A673 (cell line): ENCODE measurements around the gene C11orf21. TPM values are rescaled to one million over a fixed set of nuclear protein-coding genes. Genes with fewer than 3 reads are reported as not detected.

Source experiments
- BruUV-seq: library from RNA; stranded (reverse); fragments of 400-500 nt; replicated peaks from 2 replicates; lab custom pipeline; 2021; lab: Mats Ljungman, UMichigan
- CTCF ChIA-PET: fragments of 300-600 bp; sonication (Branson Sonifier 250); formaldehyde crosslinking; loops from one replicate; lab custom pipeline; 2022; ENCODE audit warnings: antibody characterized with exemption; lab: Charles Lee
- POLR2A ChIA-PET: fragments of 300-600 bp; sonication (Branson Sonifier 250); formaldehyde crosslinking; loops from one replicate; lab custom pipeline; 2022; ENCODE audit warnings: antibody characterized with exemption; ENCODE audit not compliant: low non-redundant PET; lab: Charles Lee
- DNase-seq: peaks from one replicate; pipeline ENCODE4 v3.0.0-alpha.2; 2015; ENCODE audit warnings: low spot score
- H3K27ac ChIP-seq: fragments of 200-600 bp; sonication (generic); 2 replicates; pipeline ENCODE4 v1.5.1; 2016; ENCODE audit warnings: mixed run types, low read depth, mild to moderate bottlenecking, mixed read lengths, antibody characterized with exemption, low read length; ENCODE audit not compliant: poor library complexity, severe bottlenecking
- H3K27me3 ChIP-seq: fragments of 200-600 bp; sonication (generic); replicated peaks from 2 replicates; pipeline ENCODE4 v1.6.1; 2017; ENCODE audit warnings: mixed run types, low read depth, mild to moderate bottlenecking, mixed read lengths, antibody characterized with exemption, low read length; ENCODE audit not compliant: insufficient read depth, poor library complexity
- H3K36me3 ChIP-seq: fragments of 200-600 bp; sonication (generic); 2 replicates; pipeline ENCODE4 v1.6.1; 2016; ENCODE audit warnings: mixed run types, mild to moderate bottlenecking, mixed read lengths, antibody characterized with exemption, low read length; ENCODE audit not compliant: insufficient read depth, poor library complexity, severe bottlenecking
- H3K4me1 ChIP-seq: fragments of 200-600 bp; sonication (generic); 2 replicates; pipeline ENCODE4 v1.6.1; 2017; ENCODE audit warnings: mixed run types, mild to moderate bottlenecking, mixed read lengths, antibody characterized with exemption, low read length; ENCODE audit not compliant: insufficient read depth, poor library complexity, severe bottlenecking
- H3K4me3 ChIP-seq: fragments of 200-600 bp; sonication (generic); 2 replicates; pipeline ENCODE4 v1.5.1; 2016; ENCODE audit warnings: low read depth, mixed run types, mild to moderate bottlenecking, mixed read lengths, low read length; ENCODE audit not compliant: poor library complexity, severe bottlenecking
- H3K9me3 ChIP-seq: fragments of 200-600 bp; sonication (generic); 2 replicates; pipeline ENCODE4 v1.6.1; 2016; ENCODE audit warnings: mixed run types, low read depth, mild to moderate bottlenecking, mixed read lengths, antibody characterized with exemption, low read length; ENCODE audit not compliant: poor library complexity, severe bottlenecking
- CTCF ChIP-seq: fragments of 300-800, 200-600 bp; sonication (generic); conservative IDR thresholded peaks from 2 replicates; pipeline ENCODE4 v1.5.1; 2017; ENCODE audit warnings: low read depth, mild to moderate bottlenecking, antibody characterized with exemption, low read length, moderate library complexity, mixed read lengths
- EZH2 ChIP-seq: fragments of 200-600 bp; sonication (generic); IDR thresholded peaks from 2 replicates; pipeline ENCODE4 v1.6.1; 2017; ENCODE audit warnings: borderline replicate concordance, low read depth, mild to moderate bottlenecking, mixed read lengths, antibody characterized with exemption, low read length; ENCODE audit not compliant: poor library complexity, severe bottlenecking
- intact Hi-C: fragments of 100-400 bp; cut with micrococcal nuclease; formaldehyde crosslinking; loops from one replicate; pipeline ENCODE4 v1.10.0; 2022; ENCODE audit not compliant: unreplicated experiment
- total RNA-seq: library from RNA; stranded (reverse); gene quantifications from 2 replicates; pipeline ENCODE4 v1.2.3, GENCODE V29; 2021

C11orf21 gene
- total RNA-seq, 1 experiment from 2014 or later = not detected

- TF ChIP-seq CTCF (no peak), EZH2 (no peak)
- BruUV-seq = no TSS peak
- DNase-seq = no peak
- CTCF ChIA-PET = no interaction called here
- no peaks in the 10 kb centered on the region for H3K9me3 ChIP-seq
- intact Hi-C loops = no loop called here
- no peaks in the 10 kb centered on the region for H3K36me3 ChIP-seq
- H3K4me3 ChIP-seq = no peak overlapping the region
- H3K27me3 ChIP-seq = peaks cover 69% of the 10 kb centered on the region
- POLR2A ChIA-PET = no interaction called here
- no peaks in the 10 kb centered on the region for H3K4me1 ChIP-seq
- H3K27ac ChIP-seq = no peak overlapping the region
Observed at GRCh38 chr11:2271327-2272227, 30.1 kb downstream of the C11orf21 start.

GRCh38 chr11:2271077-2271326 lies 30.7 kb downstream of the C11orf21 start:
- POLR2A ChIA-PET = no interaction called here
- Histone ChIP-seq H3K9me3 (no peaks in the 10 kb centered on the region), H3K4me1 (no peaks in the 10 kb centered on the region), H3K27me3 (peaks cover 69% of the 10 kb centered on the region), H3K36me3 (no peaks in the 10 kb centered on the region), H3K4me3 (no peak overlapping the region), H3K27ac (no peak overlapping the region)
- BruUV-seq = no TSS peak
- no peak for DNase-seq
- intact Hi-C loops = no loop called here
- CTCF ChIA-PET = no interaction called here
- no peak for TF ChIP-seq EZH2
- no peak for TF ChIP-seq CTCF

- Histone ChIP-seq H3K36me3 (no peaks in the 10 kb centered on the region), H3K9me3 (no peaks in the 10 kb centered on the region), H3K27me3 (peaks cover 69% of the 10 kb centered on the region), H3K27ac (no peak within 1 kb of the TSS), H3K4me3 (no peak within 1 kb of the TSS), H3K4me1 (no peaks in the 10 kb centered on the region)
- TF ChIP-seq CTCF (no peak), EZH2 (peak; percentile 54)
- intact Hi-C loops = no loop called here
- BruUV-seq = no TSS peak
- ChIA-PET POLR2A (no interaction called here), CTCF (no interaction called here)
- DNase-seq = no peak
Observed at GRCh38 chr11:2270322-2271076, 31.2 kb downstream of the C11orf21 start, which contains the start of gene ASCL2. TSS of gene ASCL2 (minus strand) at chr11:2270588. CDS start at chr11:2270332, 256 bp downstream.
